Keratinocyte (primary cell): ENCODE data around the gene NDEL1. TPM values are rescaled to one million over a fixed set of nuclear protein-coding genes. Genes with fewer than 3 reads are reported as not detected.
A peak's percentile ranks its signal among the peaks of the same experiment; 100 is the strongest.

Source experiments
- DNase-seq: peaks from one replicate; pipeline ENCODE4 v3.0.0-alpha.2; 2011; ENCODE audit warnings: low read depth, missing footprints, low spot score
- FAIRE-seq: peaks from 2 replicates; lab custom pipeline; 2011; peaks lifted over from hg19 to GRCh38; lab: Jason Lieb, UNC
- H2AFZ ChIP-seq: 2 replicates; pipeline ENCODE4 v1.6.0; 2012; ENCODE audit warnings: low read length, control low read depth, inconsistent platforms; ENCODE audit not compliant: control insufficient read depth
- H3K27ac ChIP-seq: 2 replicates; pipeline ENCODE4 v1.5.1; 2011; ENCODE audit warnings: low read length; ENCODE audit not compliant: control insufficient read depth, insufficient read depth
- H3K27me3 ChIP-seq: 3 replicates; pipeline ENCODE4 v1.6.0; 2011; ENCODE audit warnings: low read length; ENCODE audit not compliant: control insufficient read depth, insufficient read depth; ENCODE audit errors: extremely low read depth
- H3K36me3 ChIP-seq, 2 experiments: 2 replicates in 1 of 2; 3 replicates in 1 of 2; pipeline ENCODE4 v1.5.1; 2011; ENCODE audit warnings: low read length in 2 of 2, mild to moderate bottlenecking in 1 of 2; ENCODE audit not compliant: control insufficient read depth in 2 of 2, insufficient read depth in 2 of 2; ENCODE audit errors: extremely low read depth in 1 of 2
- H3K4me1 ChIP-seq: 3 replicates; pipeline ENCODE4 v1.5.1; 2011; ENCODE audit warnings: low read length; ENCODE audit not compliant: control insufficient read depth, insufficient read depth; ENCODE audit errors: extremely low read depth
- H3K4me2 ChIP-seq: 3 replicates; pipeline ENCODE4 v1.6.0; 2011; ENCODE audit warnings: low read depth, low read length; ENCODE audit not compliant: control insufficient read depth, insufficient read depth; ENCODE audit errors: extremely low read depth
- H3K4me3 ChIP-seq, 3 experiments: fragments of 200-600 bp in 1 of 3; sonication (generic) in 1 of 3; 2 replicates in 2 of 3; 3 replicates in 1 of 3; pipeline ENCODE4 v1.5.1; 2011 to 2016; ENCODE audit warnings: low read length in 3 of 3, mild to moderate bottlenecking in 3 of 3, control low read depth in 2 of 3, inconsistent platforms in 1 of 3, low read depth in 1 of 3, mixed read lengths in 1 of 3, mixed run types in 1 of 3, moderate library complexity in 1 of 3; ENCODE audit not compliant: control insufficient read depth in 2 of 3, insufficient read depth in 2 of 3; ENCODE audit errors: extremely low read depth in 1 of 3
- H3K79me2 ChIP-seq: 2 replicates; pipeline ENCODE4 v1.6.0; 2012; ENCODE audit warnings: low read length; ENCODE audit not compliant: control insufficient read depth, insufficient read depth
- H3K9ac ChIP-seq: 3 replicates; pipeline ENCODE4 v1.6.0; 2011; ENCODE audit warnings: low read length; ENCODE audit not compliant: control insufficient read depth, insufficient read depth; ENCODE audit errors: extremely low read depth
- H3K9me1 ChIP-seq: 3 replicates; pipeline ENCODE4 v1.6.0; 2011; ENCODE audit warnings: low read length; ENCODE audit not compliant: control insufficient read depth, insufficient read depth; ENCODE audit errors: extremely low read depth
- H3K9me3 ChIP-seq: 2 replicates; pipeline ENCODE4 v1.5.1; 2012; ENCODE audit warnings: low read depth, low read length; ENCODE audit not compliant: control insufficient read depth
- H4K20me1 ChIP-seq: 3 replicates; pipeline ENCODE4 v1.6.0; 2011; ENCODE audit warnings: low read length; ENCODE audit not compliant: control insufficient read depth, insufficient read depth; ENCODE audit errors: extremely low read depth
- EZH2 ChIP-seq: IDR thresholded peaks from one replicate; pipeline ENCODE4 v1.6.1; 2012; ENCODE audit warnings: inconsistent platforms, mild to moderate bottlenecking, low read length, moderate library complexity
- dilution Hi-C: fragments of 300-500 bp; cut with MboI; formaldehyde crosslinking; loops from one replicate; pipeline ENCODE4 v1.7.0; 2020; ENCODE audit warnings: low sequenced_read_pairs; ENCODE audit not compliant: extremely low pct_ligation_motif_present
- polyA plus RNA-seq, 5 experiments: library from polyadenylated mRNA; depleted of rRNA in 3 of 5; stranded (reverse) in 3 of 5; stranded (forward) in 1 of 5; unstranded in 1 of 5; fragments of >200 nt; gene quantifications; 1 replicate in 1 of 5; 2 replicates in 3 of 5; 3 replicates in 1 of 5; pipeline versions ENCODE4 v1.2.1 to v1.2.3, GENCODE V29; 2011 to 2012; ENCODE audit warnings: missing spikeins in 2 of 5, low read depth in 1 of 5, low replicate concordance in 1 of 5
- TF ChIP-seq, protein P1 (sequence below), 3 experiments: IDR thresholded peaks in 1 of 3; conservative IDR thresholded peaks in 1 of 3; optimal IDR thresholded peaks in 1 of 3; 2 replicates in 2 of 3; 3 replicates in 1 of 3; pipeline versions ENCODE3 to v1.5.1; 2011; ENCODE audit warnings: low read length in 3 of 3, mild to moderate bottlenecking in 3 of 3, moderate library complexity in 2 of 3, control low read depth in 1 of 3, inconsistent platforms in 1 of 3; ENCODE audit not compliant: insufficient read depth in 2 of 3; ENCODE audit errors: extremely low read depth in 1 of 3

The NDEL1 gene
- polyA plus RNA-seq, 1 donor (not counting 4 experiments of a cell fraction or from before 2014, with no cell fraction given): 76.8 TPM

DNA sequence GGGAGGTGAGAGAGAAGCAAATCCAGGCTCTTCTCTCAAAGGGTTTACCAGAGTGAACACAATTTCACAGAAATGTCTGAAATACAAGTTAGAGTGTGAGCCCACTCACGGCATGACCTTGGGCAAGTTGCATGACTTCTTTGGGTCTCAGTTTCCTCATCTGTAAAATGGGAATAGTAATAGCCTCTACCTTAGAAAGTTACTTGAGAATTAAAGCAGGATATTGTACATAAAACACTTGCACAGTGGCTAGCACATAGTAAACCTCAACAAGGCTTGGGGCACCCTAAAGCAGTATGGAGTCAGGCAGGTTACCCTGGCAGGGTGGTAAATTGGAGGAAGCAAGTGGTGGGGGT lies 24.8 kb upstream of the NDEL1 start:
- FAIRE-seq: no peak

GRCh38 chr17:8412089-8412488 lies 23.6 kb upstream of the NDEL1 start:
- dilution Hi-C loops: no loop called here
- H3K9me1 ChIP-seq: no peaks in the 10 kb centered on the region

More for the DNA sequence above, 24.8 kb upstream of the NDEL1 start:
- Histone ChIP-seq H3K4me1 (peaks cover 18% of the 10 kb centered on the region), H3K27me3 (no peaks in the 10 kb centered on the region), H2AFZ (peak overlapping the region; percentile 42), H4K20me1 (no peaks in the 10 kb centered on the region), H3K9me1 (no peaks in the 10 kb centered on the region), H3K27ac (no peak overlapping the region), H3K9ac (no peak overlapping the region), H3K4me2 (peak overlapping the region; percentile 30), H3K9me3 (no peaks in the 10 kb centered on the region), H3K4me3 (peak overlapping the region in 1 of 3 experiments; percentile 34), H3K36me3 (no peaks in the 10 kb centered on the region), H3K79me2 (no peaks in the 10 kb centered on the region)
- DNase-seq: no peak
- TF ChIP-seq EZH2: no peak
- TF ChIP-seq, protein P1, sequence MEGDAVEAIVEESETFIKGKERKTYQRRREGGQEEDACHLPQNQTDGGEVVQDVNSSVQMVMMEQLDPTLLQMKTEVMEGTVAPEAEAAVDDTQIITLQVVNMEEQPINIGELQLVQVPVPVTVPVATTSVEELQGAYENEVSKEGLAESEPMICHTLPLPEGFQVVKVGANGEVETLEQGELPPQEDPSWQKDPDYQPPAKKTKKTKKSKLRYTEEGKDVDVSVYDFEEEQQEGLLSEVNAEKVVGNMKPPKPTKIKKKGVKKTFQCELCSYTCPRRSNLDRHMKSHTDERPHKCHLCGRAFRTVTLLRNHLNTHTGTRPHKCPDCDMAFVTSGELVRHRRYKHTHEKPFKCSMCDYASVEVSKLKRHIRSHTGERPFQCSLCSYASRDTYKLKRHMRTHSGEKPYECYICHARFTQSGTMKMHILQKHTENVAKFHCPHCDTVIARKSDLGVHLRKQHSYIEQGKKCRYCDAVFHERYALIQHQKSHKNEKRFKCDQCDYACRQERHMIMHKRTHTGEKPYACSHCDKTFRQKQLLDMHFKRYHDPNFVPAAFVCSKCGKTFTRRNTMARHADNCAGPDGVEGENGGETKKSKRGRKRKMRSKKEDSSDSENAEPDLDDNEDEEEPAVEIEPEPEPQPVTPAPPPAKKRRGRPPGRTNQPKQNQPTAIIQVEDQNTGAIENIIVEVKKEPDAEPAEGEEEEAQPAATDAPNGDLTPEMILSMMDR (optimal IDR thresholded peaks at IDR 0.05 in 1 of 3, IDR thresholded peaks at IDR 0.05 in 1 of 3, conservative IDR thresholded peaks at IDR 0.05 in 1 of 3; ENCODE audit: extremely low read depth in 1 of 3, insufficient read depth in 2 of 3, low read length in 3 of 3): no peak
- dilution Hi-C loops: no loop called here

More at GRCh38 chr17:8412089-8412488, 23.6 kb upstream of the NDEL1 start:
- Histone ChIP-seq H3K27ac (no peak overlapping the region), H3K27me3 (no peaks in the 10 kb centered on the region), H3K4me1 (peaks cover 18% of the 10 kb centered on the region), H2AFZ (no peak overlapping the region), H3K9me3 (no peaks in the 10 kb centered on the region), H3K36me3 (no peaks in the 10 kb centered on the region), H3K4me2 (no peak overlapping the region), H3K9ac (no peak overlapping the region), H3K79me2 (no peaks in the 10 kb centered on the region), H3K4me3 (no peak overlapping the region), H4K20me1 (no peaks in the 10 kb centered on the region)
- DNase-seq (no peak), FAIRE-seq (no peak)
- TF ChIP-seq EZH2: no peak
- TF ChIP-seq, protein P1 (optimal IDR thresholded peaks at IDR 0.05 in 1 of 3, IDR thresholded peaks at IDR 0.05 in 1 of 3, conservative IDR thresholded peaks at IDR 0.05 in 1 of 3; ENCODE audit: extremely low read depth in 1 of 3, insufficient read depth in 2 of 3, low read length in 3 of 3): no peak
